GM21619 (cell line): ENCODE data around the gene RAB34.
"Not testable (repeated sequence)": the region's sequence is repeated elsewhere in the genome, so short reads cannot be mapped to it uniquely, and the experiment has no call there.

ENCODE experiments used
- ATAC-seq: cut with Tn5 transposase; IDR thresholded peaks from one replicate; pipeline ENCODE4 v1.9.1; 2021; ENCODE audit not compliant: unreplicated experiment

RAB34 gene

DNA sequence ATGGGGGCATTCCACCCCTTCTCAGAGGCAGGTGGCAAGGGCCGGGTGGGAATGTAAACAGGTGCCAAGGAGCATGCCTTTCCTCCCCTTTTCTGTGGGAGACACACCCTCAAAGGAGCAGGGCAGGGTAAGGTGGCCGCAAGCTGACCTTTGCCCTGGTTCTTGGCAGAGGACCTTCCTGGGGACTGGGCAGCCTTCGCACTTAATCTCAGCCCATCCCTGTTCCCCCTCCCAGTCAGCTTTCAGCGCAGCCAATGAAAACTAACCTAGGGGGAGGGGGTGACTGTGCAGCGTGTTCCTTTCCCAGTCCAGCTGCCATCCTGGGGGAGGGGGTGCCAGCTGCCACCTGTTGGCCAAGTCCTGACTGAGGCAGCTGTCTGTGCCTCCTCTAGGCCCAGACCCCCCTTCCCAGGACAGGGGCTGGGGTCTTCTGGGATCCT lies 29.0 kb upstream of the RAB34 start:
- ATAC-seq: no peak

DNA sequence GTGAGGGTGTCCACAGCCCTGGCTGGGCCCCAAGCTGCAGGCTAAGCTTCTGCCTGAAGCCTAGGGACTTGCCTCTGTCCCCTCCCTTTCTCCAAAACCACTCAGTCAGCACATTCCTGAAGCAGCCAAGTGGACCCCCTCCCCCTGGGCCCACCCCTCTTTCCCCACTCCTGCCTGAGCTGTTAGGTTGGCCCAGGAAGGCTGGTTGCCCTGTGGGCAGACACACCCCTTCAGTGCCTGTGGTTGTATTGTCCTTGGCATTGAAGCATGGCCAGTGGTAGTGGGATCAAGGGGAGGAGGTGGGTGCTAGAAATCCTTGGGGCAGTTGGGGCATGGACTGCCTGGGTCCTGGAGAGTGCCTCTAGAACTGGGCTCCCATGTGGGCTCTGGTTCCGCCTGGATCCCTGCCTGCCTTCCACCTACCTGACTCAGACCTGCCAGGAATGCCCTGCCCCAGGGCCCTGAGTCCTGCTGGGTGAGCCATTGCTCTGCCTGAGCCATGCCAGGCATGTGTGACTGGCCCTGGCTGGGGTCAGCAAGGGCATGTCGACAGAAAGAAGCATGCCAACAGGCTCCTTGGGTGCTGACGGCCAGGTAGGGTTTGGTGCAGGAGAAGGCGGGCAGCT lies 28.2 kb upstream of the RAB34 start:
- no peak for ATAC-seq

DNA sequence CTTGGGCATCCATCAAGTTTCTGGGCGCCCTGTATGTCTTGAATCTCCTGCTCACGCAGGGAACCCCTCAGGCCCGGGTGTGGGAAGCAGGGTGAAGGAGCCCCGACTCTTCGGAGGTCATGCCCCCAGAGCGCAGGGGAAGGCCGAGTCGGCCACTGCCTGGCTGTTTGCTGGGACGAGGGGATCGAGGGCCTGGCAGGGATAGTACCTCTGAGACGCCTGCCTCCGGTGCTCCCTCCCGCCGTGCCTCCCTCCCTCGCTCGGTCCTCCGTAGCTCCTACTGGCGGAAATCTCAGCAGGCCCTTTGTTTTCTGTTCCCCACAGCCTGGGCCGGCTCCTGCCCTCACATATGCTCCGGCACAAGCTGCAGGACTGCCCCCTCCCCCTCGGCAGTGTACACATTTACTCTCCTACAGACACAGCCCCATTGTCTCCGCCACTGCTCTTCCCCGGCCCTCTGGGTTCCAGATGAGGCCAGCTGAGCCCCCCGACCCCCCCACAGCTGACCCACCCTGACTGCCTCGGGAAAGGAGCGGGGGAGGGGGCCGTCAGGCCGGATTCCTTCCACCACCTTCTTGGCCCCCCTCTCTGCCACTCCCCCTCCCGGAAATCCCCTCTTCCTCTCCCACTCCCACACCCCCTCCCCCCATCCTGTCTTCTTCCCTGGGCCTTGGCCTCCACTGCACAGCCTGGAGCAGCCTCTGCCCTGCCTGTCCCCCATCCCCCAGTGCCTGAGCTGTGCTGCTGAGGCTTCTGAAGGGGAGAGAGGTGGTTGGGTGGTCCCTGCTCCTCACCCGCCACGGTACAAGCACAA lies 27.5 kb upstream of the RAB34 start:
- ATAC-seq: no peak

DNA sequence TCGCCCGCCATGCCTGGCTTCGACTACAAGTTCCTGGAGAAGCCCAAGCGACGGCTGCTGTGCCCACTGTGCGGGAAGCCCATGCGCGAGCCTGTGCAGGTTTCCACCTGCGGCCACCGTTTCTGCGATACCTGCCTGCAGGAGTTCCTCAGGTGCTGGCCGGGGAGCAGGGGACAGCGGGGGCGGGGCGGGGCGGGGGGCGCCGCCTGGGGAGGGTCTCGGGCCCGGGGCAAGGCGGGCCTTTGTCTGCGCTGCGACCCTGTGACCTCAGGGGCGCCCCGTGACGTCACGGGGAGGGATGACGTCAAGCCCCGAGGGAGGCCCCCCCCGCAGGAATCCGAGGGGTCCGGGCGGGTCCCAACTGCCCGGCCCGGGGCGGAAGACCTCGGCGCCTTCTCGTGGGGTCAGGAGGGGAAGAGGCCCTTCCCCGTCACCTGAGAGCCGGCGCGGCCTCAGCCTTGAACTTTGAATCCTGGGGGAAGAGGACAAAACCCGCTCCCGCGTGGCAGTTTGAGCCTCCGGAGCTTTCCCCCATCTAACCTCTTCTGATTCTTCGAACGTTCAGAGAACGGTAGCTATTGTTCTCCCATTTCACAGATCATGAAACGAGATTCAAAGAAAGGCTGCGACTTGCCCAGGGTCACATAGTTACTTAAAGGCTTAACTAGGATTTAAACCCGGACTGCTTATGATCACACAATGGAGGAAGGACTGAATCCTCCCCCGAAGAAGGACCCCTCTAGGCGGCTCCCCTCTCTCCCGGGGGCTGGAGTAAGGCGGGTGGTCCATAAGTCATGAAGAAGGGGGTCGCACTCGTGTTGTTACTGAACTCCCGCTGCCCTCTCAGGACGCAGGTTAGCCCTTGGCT lies 26.7 kb upstream of the RAB34 start:
- no peak for ATAC-seq

DNA sequence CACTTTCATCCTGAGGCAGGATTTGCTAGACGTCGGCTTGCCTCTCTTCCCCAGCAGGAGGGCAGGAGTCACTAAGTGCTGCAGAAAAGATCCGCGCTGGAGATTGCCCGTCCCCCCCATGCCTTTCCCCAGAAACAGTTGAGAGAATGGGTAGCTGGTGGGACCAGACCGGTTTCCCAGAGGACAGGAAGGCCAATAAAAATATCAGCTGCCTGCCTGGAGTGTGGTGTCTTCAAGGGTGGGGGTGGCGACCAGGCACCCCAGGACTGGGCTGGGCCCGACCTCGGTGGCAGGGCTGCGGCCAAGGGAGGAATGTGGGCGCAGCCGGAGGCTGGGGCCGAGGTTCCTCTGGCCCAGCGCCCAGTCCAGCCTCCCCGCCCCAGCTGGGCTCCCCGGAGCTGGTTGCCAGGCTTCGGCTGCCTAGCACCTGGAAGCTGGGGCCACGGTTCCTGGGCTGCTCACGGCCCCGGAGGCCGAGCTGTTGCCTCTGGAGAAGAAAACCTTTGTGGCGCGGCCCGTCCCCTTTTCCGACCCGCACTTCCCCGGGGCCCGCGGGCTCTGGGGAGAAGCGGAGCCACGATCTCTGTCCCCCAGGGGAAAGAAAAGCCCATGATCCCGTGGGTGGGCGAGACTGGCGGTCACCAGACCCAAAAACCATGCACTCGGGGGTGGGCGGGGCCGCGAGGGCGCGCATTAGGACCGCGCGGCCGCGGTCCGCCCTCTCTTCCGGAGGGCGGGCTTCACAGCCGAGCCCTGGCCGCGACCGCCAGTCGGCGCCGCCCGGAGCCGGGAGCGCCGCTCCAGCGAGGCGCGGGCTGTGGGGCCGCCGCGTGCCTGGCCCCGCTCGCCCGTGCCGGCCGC lies 25.8 kb upstream of the RAB34 start, which contains the start of gene TRAF4:
TSS of gene TRAF4 (plus strand) at position 769 of the 861 bp plus-strand sequence. CDS start 102 bp downstream, outside the sequence.
- ATAC-seq: peak; percentile 38

DNA sequence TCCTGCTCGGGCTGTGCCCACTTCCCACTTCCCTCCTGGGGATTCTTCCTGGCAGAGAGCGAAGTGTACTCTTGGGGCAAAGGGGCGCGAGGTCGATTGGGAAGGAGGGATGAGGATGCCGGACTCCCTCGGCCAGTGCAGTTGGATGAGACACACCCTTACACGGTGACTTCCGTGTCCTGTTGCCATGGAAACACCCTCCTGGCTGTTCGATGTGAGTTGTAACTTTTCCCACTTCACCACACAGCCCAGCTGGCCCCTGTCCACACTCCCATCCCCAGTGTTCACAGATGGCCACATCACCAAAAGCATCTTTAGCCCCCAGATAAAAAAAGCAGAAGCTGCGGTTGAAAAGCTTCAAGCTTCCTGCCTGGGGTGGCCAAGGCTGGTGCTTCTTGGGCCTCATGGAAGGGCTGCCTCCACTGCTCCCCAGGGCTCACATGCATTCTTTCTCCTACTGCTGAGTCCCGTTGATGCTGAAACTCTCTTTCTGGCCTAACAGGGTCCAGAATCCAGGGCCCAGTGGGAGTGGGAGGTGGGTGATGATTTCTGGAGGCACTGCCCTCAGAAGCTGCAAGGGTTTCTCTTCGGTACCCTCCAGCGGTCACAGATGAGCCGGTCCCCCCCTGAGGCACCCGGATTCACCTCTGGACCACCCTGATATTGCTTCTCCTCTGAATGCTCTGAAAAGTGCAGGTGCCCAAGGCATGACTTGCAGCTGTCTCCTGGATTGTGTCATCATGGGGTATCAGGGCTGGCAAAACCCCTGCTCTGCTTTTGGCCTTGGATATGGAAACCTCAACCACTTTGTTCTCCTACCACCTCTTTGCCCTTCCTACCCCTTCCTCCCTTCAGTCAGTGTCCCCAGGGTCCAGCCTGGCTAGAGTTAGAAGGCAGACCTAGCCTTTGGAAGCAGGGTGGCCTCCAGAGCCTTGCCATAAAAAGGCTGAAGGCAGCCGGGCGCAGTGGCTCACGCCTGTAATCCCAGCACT lies 24.0 kb upstream of the RAB34 start:
- ATAC-seq: no peak

DNA sequence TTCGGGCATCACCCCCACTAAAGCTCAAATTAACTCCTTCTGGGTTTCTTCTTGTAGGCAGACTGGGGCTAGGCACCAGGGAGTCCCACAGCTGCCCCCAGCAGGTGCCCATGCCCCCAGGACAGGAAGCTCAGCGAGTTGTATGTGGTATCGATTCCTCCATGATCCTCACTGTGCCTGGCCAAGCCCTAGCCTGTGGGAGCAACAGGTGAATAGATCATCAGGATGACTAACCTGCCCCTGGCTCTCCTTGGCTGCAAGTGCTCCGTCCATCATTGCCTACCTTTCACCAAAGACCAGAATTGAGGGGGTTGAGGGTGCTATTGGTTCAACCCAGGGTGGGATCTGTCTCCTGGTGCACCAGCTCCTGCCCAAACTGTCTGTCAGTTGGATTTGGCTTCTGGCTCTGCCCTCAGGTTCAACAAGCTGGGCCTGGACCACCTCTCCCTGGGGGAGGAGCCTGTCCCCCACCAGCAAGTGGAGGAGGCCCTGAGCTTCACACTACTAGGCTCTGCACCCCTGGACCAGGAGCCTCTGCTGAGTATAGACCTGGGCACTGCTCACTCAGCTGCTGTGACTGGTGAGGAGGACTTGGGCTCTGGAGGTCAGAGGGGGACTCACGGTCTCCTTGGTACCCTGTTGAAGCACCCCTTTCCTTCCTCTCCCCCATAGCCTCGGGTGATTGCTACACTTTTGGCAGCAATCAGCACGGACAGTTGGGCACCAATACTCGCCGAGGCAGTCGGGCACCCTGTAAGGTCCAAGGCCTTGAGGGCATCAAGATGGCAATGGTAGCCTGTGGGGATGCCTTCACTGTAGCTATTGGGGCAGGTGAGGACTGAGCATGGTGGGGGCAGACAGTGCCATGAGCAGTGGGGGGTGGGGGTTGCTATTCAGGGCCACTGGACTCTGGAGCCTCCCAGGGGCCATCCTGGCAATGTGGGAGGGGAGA lies 23.0 kb upstream of the RAB34 start:
- ATAC-seq: no peak

DNA sequence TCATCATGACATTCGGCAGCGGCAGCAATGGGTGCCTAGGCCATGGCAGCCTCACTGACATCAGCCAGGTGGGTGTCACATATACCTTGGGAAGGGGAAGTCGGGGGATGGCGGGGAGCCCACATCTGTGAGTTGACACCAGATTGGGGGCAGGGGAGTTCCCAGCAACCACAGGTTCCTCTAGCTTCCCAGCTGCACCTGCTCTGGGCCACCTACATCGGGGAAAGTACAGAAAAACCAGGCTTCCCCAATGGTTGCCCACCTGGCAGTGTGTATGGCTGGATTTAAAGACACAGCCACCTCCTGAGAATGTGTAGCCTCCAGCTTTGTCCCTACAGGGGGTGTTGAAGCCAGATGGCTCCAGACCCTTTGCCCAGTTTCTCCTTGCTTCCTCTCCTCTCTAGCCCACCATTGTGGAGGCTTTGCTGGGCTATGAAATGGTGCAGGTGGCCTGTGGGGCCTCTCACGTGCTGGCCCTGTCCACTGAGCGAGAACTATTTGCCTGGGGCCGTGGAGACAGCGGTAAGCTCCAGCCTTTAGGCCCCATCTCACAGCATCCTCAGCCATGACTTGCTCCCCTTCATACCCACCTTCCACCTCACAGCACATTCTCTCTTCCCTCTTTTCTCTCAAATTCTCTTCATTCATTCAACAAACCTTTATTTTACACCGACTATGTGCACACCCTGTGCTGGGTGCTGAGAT lies 21.2 kb upstream of the RAB34 start:
- peak; percentile 23 for ATAC-seq

DNA sequence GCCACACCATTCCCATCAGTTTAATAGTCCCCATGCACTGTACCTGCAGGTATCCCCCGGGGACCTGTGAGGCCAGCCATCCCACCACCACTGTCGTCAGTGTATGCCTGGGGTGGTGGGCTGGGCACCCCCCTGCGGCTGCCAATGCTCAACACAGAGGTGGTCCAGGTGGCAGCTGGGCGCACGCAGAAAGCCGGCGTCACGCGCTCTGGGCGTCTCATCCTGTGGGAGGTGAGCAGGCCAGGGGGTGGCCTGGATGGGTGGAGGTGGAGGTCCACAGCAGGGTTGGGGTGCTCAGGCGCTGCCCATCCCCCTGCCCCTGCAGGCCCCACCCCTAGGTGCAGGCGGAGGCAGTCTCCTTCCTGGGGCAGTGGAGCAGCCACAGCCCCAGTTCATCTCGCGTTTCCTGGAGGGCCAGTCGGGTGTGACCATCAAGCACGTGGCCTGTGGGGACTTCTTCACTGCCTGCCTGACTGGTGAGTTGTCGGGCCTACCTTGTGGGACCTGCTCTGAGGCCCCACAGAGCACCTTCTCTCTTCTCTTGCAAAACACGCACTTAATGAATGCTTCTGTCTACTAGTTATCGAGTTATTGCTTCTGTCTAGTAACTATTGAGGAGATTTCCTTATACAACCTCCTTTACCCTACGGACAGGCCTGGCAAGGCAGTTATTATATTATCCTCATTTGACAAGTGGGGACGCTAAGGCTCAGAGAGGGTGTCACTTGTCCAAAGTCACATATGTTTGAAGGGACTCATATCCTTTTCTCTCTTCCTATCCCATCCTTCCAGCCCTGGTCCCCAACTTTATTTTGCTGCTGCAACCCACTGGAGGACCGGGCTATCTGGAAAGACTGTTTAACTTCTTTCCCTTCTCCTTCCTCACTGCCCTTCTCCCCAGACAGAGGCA lies 20.4 kb upstream of the RAB34 start:
- peak; percentile 49 for ATAC-seq

DNA sequence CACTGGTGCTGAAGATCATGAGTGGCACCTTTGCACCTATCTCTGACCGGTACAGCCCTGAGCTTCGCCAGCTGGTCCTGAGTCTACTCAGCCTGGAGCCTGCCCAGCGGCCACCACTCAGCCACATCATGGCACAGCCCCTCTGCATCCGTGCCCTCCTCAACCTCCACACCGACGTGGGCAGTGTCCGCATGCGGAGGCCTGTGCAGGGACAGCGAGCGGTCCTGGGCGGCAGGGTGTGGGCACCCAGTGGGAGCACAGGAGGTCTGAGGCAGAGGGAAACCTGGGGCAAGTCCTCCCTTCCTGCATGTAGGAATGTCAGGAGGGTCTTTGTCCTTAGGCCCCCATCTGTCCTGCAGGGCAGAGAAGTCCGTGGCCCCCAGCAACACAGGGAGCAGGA lies 19.6 kb upstream of the RAB34 start:
- no peak for ATAC-seq

DNA sequence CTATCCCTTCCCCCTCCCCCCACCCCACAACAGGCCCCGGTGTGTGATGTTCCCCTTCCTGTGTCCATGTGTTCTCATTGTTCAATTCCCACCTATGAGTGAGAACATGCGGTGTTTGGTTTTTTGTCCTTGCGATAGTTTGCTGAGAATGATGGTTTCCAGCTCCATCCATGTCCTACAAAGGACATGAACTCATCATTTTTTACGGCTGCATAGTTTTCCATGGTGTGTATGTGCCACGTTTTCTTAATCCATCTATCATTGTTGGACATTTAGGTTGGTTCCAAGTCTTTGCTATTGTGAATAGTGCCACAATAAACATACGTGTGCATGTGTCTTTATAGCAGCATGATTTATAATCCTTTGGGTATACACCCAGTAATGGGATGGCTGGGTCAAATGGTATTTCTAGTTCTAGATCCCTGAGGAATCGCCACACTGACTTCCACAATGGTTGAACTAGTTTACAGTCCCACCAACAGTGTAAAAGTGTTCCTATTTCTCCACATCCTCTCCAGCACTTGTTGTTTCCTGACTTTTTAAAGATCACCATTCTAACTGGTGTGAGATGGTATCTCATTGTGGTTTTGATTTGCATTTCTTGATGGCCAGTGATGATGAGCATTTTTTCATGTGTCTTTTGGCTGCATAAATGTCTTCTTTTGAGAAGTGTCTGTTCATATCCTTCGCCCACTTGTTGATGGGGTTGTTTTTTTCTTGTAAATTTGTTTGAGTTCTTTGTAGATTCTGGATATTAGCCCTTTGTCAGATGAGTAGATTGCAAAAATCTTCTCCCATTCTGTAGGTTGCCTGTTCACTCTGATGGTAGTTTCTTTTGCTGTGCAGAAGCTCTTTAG lies 18.5 kb upstream of the RAB34 start:
- not testable (repeated sequence) for ATAC-seq

DNA sequence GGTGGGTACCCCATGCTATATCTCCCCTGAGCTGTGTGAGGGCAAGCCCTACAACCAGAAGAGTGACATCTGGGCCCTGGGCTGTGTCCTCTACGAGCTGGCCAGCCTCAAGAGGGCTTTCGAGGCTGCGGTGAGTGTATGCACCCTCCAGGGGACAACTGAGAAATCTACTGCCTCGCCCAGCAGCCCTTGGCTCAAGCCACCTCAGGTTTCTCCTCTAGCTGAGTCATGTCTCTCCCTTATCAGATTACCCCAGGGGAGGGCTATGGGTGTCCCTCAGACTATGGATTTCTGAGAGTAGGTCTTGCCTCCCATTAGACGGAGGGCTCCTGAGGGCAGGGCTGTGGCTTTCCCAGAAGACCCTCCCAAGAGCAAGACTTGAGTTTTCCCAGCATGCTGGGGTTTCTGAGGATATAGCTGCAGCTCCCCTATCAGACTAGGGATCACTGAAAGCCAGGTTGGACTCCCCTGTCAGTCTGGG lies 17.6 kb upstream of the RAB34 start:
- no peak for ATAC-seq

DNA sequence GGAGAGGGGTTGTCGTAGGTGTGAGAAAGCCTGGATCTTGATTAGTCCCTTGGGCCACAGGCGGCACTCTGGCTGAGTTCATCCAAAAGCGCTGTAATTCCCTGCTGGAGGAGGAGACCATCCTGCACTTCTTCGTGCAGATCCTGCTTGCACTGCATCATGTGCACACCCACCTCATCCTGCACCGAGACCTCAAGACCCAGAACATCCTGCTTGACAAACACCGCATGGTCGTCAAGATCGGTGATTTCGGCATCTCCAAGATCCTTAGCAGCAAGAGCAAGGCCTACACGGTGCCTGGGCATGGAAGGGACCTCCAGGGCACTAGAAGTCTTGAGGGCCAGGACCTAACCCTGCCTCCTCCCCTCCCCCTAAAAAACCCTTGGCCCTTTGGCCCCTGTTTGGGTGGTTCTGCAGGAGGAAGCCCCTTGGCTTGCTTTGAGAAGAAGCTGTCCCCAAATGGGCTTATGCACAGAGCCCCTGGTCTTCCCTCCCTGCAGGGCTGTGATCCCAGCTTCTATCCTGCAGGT lies 17.1 kb upstream of the RAB34 start:
- ATAC-seq: no peak

DNA sequence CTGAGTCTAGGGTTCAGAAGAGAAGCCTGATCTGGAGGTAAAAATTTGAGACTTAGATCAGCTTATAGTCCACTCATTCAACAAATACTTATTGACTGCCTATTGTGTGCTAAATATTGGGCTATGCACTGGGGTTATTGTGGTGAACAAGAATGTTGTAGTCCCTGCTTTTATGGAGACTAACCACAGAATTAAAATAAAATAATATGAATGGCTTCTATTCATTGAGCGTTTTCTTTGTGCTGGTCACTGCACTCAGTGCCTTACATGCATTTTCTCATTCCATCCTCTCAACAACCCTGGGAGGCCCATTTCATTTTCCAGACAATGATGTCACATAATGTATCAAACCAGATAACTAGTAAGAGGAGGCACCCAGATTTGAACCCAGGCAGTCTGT lies 15.7 kb upstream of the RAB34 start:
- no peak for ATAC-seq

DNA sequence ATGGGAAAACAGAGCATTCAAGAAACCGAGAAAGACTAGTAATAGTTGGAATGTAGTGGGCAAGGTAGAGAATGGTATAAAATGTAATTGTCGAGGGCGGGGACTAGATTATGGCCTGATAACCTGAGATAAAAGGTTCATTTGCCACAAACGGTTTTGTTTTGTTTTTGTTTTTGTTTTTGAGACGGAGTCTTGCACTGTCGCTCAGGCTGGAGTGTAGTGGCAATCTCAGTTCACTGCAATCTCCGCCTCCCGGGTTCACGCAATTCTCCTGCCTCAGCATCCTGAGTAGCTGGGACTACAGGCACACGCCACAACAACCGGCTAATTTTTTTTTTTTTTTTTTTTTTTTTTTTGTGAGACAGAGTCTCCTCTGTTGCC lies 12.3 kb upstream of the RAB34 start:
- no peak for ATAC-seq
